Measurements from ENCODE around the gene CDK8.

The CDK8 gene

GRCh38 chr13:26401069-26401468 lies 147.1 kb downstream of the CDK8 start:
- Histone ChIP-seq H3K36me3 (ENCODE audit: control insufficient read depth, insufficient read depth, low read length) (no peaks in the 10 kb centered on the region), H2BK15ac (replicated peaks; ENCODE audit: low read depth) (no peak overlapping the region), H2BK5ac (ENCODE audit: low read length) (no peak overlapping the region), H3K79me2 (ENCODE audit: control insufficient read depth, insufficient read depth, low read length) (no peaks in the 10 kb centered on the region), H3K4me3 (ENCODE audit: low read length) (no peak overlapping the region), H3K27ac (ENCODE audit: low read depth, low read length) (no peak overlapping the region), H4K5ac (ENCODE audit: low read length) (no peak overlapping the region), H4K8ac (ENCODE audit: low read depth, low read length) (no peak overlapping the region), H3K23ac (ENCODE audit: low read length) (no peak overlapping the region), H2BK120ac (ENCODE audit: low read depth, low read length) (no peak overlapping the region), H3K56ac (ENCODE audit: low read length) (no peak overlapping the region), H3K4me1 (ENCODE audit: control insufficient read depth, low read depth, low read length) (no peaks in the 10 kb centered on the region), H3K4ac (ENCODE audit: low read depth, low read length) (no peak overlapping the region), H3K18ac (ENCODE audit: low read length) (no peak overlapping the region), H3K27me3 (ENCODE audit: insufficient read depth, low read length, poor library complexity) (no peaks in the 10 kb centered on the region), H3K4me2 (ENCODE audit: low read length) (no peak overlapping the region), H3K9ac (ENCODE audit: low read length) (no peak overlapping the region), H3K79me1 (ENCODE audit: low read length) (no peaks in the 10 kb centered on the region), H2AK5ac (ENCODE audit: low read length) (no peak overlapping the region)
- no CpG with 5 or more reads among the region's 6 CpGs for WGBS (ENCODE audit: extremely low coverage, insufficient coverage, low lambda C conversion rate)
- no peak for DNase-seq

- no peak overlapping the region for H3K4me2 ChIP-seq (ENCODE audit: low read length)
- no peak overlapping the region for H3K9ac ChIP-seq (ENCODE audit: low read length)
- H3K27ac ChIP-seq (ENCODE audit: low read depth, low read length) = no peak overlapping the region
- H3K23ac ChIP-seq (ENCODE audit: low read length) = no peak overlapping the region
- no CpG with 5 or more reads among the region's 3 CpGs for WGBS (ENCODE audit: extremely low coverage, insufficient coverage, low lambda C conversion rate)
- no peaks in the 10 kb centered on the region for H3K27me3 ChIP-seq (ENCODE audit: insufficient read depth, low read length, poor library complexity)
- H2BK5ac ChIP-seq (ENCODE audit: low read length) = no peak overlapping the region
- H3K4me1 ChIP-seq (ENCODE audit: control insufficient read depth, low read depth, low read length) = no peaks in the 10 kb centered on the region
- no peaks in the 10 kb centered on the region for H3K79me2 ChIP-seq (ENCODE audit: control insufficient read depth, insufficient read depth, low read length)
- no peak overlapping the region for H3K56ac ChIP-seq (ENCODE audit: low read length)
- H3K18ac ChIP-seq (ENCODE audit: low read length) = no peak overlapping the region
- no peak overlapping the region for H4K5ac ChIP-seq (ENCODE audit: low read length)
- H2AK5ac ChIP-seq (ENCODE audit: low read length) = no peak overlapping the region
- no peak overlapping the region for H3K4me3 ChIP-seq (ENCODE audit: low read length)
- no peaks in the 10 kb centered on the region for H3K79me1 ChIP-seq (ENCODE audit: low read length)
- no peak overlapping the region for H3K4ac ChIP-seq (ENCODE audit: low read depth, low read length)
- no peak overlapping the region for H2BK15ac ChIP-seq (replicated peaks; ENCODE audit: low read depth)
- DNase-seq = no peak
- no peak overlapping the region for H4K8ac ChIP-seq (ENCODE audit: low read depth, low read length)
- H2BK120ac ChIP-seq (ENCODE audit: low read depth, low read length) = no peak overlapping the region
- H3K36me3 ChIP-seq (ENCODE audit: control insufficient read depth, insufficient read depth, low read length) = no peaks in the 10 kb centered on the region
Measured at GRCh38 chr13:26401578-26402021, 147.7 kb downstream of the CDK8 start.

- Histone ChIP-seq H3K4me1 (ENCODE audit: control insufficient read depth, low read depth, low read length) (no peaks in the 10 kb centered on the region), H2BK5ac (ENCODE audit: low read length) (no peak overlapping the region), H3K23ac (ENCODE audit: low read length) (no peak overlapping the region), H2BK15ac (replicated peaks; ENCODE audit: low read depth) (no peak overlapping the region), H3K79me2 (ENCODE audit: control insufficient read depth, insufficient read depth, low read length) (no peaks in the 10 kb centered on the region), H3K9ac (ENCODE audit: low read length) (no peak overlapping the region), H2AK5ac (ENCODE audit: low read length) (no peak overlapping the region), H3K56ac (ENCODE audit: low read length) (no peak overlapping the region), H2BK120ac (ENCODE audit: low read depth, low read length) (no peak overlapping the region), H3K18ac (ENCODE audit: low read length) (no peak overlapping the region), H3K4me3 (ENCODE audit: low read length) (no peak overlapping the region), H3K4me2 (ENCODE audit: low read length) (no peak overlapping the region), H3K27me3 (ENCODE audit: insufficient read depth, low read length, poor library complexity) (no peaks in the 10 kb centered on the region), H4K8ac (ENCODE audit: low read depth, low read length) (no peak overlapping the region), H3K4ac (ENCODE audit: low read depth, low read length) (no peak overlapping the region), H3K79me1 (ENCODE audit: low read length) (no peaks in the 10 kb centered on the region), H4K5ac (ENCODE audit: low read length) (no peak overlapping the region), H3K27ac (ENCODE audit: low read depth, low read length) (no peak overlapping the region), H3K36me3 (ENCODE audit: control insufficient read depth, insufficient read depth, low read length) (no peaks in the 10 kb centered on the region)
- WGBS (ENCODE audit: extremely low coverage, insufficient coverage, low lambda C conversion rate) = no CpG with 5 or more reads among the region's 6 CpGs
- no peak for DNase-seq
Measured at GRCh38 chr13:26406791-26407190, 152.9 kb downstream of the CDK8 start.

GRCh38 chr13:26411206-26411605 lies 157.3 kb downstream of the CDK8 start:
- no peak overlapping the region for H2BK15ac ChIP-seq (replicated peaks; ENCODE audit: low read depth)
- H3K4ac ChIP-seq (ENCODE audit: low read depth, low read length) = no peak overlapping the region
- no peaks in the 10 kb centered on the region for H3K4me1 ChIP-seq (ENCODE audit: control insufficient read depth, low read depth, low read length)
- H3K23ac ChIP-seq (ENCODE audit: low read length) = no peak overlapping the region
- no peak overlapping the region for H2AK5ac ChIP-seq (ENCODE audit: low read length)
- no peak overlapping the region for H3K27ac ChIP-seq (ENCODE audit: low read depth, low read length)
- no peaks in the 10 kb centered on the region for H3K27me3 ChIP-seq (ENCODE audit: insufficient read depth, low read length, poor library complexity)
- no peaks in the 10 kb centered on the region for H3K79me2 ChIP-seq (ENCODE audit: control insufficient read depth, insufficient read depth, low read length)
- no peak overlapping the region for H3K56ac ChIP-seq (ENCODE audit: low read length)
- H3K79me1 ChIP-seq (ENCODE audit: low read length) = no peaks in the 10 kb centered on the region
- H3K36me3 ChIP-seq (ENCODE audit: control insufficient read depth, insufficient read depth, low read length) = no peaks in the 10 kb centered on the region
- H3K9ac ChIP-seq (ENCODE audit: low read length) = no peak overlapping the region
- H3K4me3 ChIP-seq (ENCODE audit: low read length) = no peak overlapping the region
- H3K18ac ChIP-seq (ENCODE audit: low read length) = no peak overlapping the region
- no peak overlapping the region for H2BK5ac ChIP-seq (ENCODE audit: low read length)
- no peak overlapping the region for H3K4me2 ChIP-seq (ENCODE audit: low read length)
- H4K5ac ChIP-seq (ENCODE audit: low read length) = no peak overlapping the region
- WGBS (ENCODE audit: extremely low coverage, insufficient coverage, low lambda C conversion rate) = no CpG with 5 or more reads among the region's 3 CpGs
- H4K8ac ChIP-seq (ENCODE audit: low read depth, low read length) = no peak overlapping the region
- H2BK120ac ChIP-seq (ENCODE audit: low read depth, low read length) = no peak overlapping the region
- DNase-seq = no peak

- Histone ChIP-seq H3K27ac (ENCODE audit: low read depth, low read length) (no peak overlapping the region), H3K4me2 (ENCODE audit: low read length) (no peak overlapping the region), H3K79me2 (ENCODE audit: control insufficient read depth, insufficient read depth, low read length) (no peaks in the 10 kb centered on the region), H3K27me3 (ENCODE audit: insufficient read depth, low read length, poor library complexity) (no peaks in the 10 kb centered on the region), H3K4ac (ENCODE audit: low read depth, low read length) (no peak overlapping the region), H3K9ac (ENCODE audit: low read length) (no peak overlapping the region), H2BK120ac (ENCODE audit: low read depth, low read length) (no peak overlapping the region), H4K5ac (ENCODE audit: low read length) (no peak overlapping the region), H2BK15ac (replicated peaks; ENCODE audit: low read depth) (no peak overlapping the region), H3K4me1 (ENCODE audit: control insufficient read depth, low read depth, low read length) (no peaks in the 10 kb centered on the region), H3K18ac (ENCODE audit: low read length) (no peak overlapping the region), H3K56ac (ENCODE audit: low read length) (no peak overlapping the region), H3K36me3 (ENCODE audit: control insufficient read depth, insufficient read depth, low read length) (no peaks in the 10 kb centered on the region), H2AK5ac (ENCODE audit: low read length) (no peak overlapping the region), H3K79me1 (ENCODE audit: low read length) (no peaks in the 10 kb centered on the region), H2BK5ac (ENCODE audit: low read length) (no peak overlapping the region), H4K8ac (ENCODE audit: low read depth, low read length) (no peak overlapping the region), H3K4me3 (ENCODE audit: low read length) (no peak overlapping the region), H3K23ac (ENCODE audit: low read length) (no peak overlapping the region)
- no peak for DNase-seq
- WGBS (ENCODE audit: extremely low coverage, insufficient coverage, low lambda C conversion rate) = no CpG with 5 or more reads among the region's 1 CpG
Measured at GRCh38 chr13:26412263-26412662, 158.3 kb downstream of the CDK8 start.

- Histone ChIP-seq H3K18ac (ENCODE audit: low read length) (no peak overlapping the region), H4K8ac (ENCODE audit: low read depth, low read length) (no peak overlapping the region), H3K27me3 (ENCODE audit: insufficient read depth, low read length, poor library complexity) (no peaks in the 10 kb centered on the region), H3K9ac (ENCODE audit: low read length) (no peak overlapping the region), H3K4me1 (ENCODE audit: control insufficient read depth, low read depth, low read length) (no peaks in the 10 kb centered on the region), H4K5ac (ENCODE audit: low read length) (no peak overlapping the region), H3K4me3 (ENCODE audit: low read length) (no peak overlapping the region), H3K4ac (ENCODE audit: low read depth, low read length) (no peak overlapping the region), H2BK15ac (replicated peaks; ENCODE audit: low read depth) (no peak overlapping the region), H2AK5ac (ENCODE audit: low read length) (no peak overlapping the region), H3K23ac (ENCODE audit: low read length) (no peak overlapping the region), H3K36me3 (ENCODE audit: control insufficient read depth, insufficient read depth, low read length) (no peaks in the 10 kb centered on the region), H2BK120ac (ENCODE audit: low read depth, low read length) (no peak overlapping the region), H3K27ac (ENCODE audit: low read depth, low read length) (no peak overlapping the region), H3K56ac (ENCODE audit: low read length) (no peak overlapping the region), H3K4me2 (ENCODE audit: low read length) (no peak overlapping the region), H2BK5ac (ENCODE audit: low read length) (no peak overlapping the region), H3K79me2 (ENCODE audit: control insufficient read depth, insufficient read depth, low read length) (no peaks in the 10 kb centered on the region), H3K79me1 (ENCODE audit: low read length) (no peaks in the 10 kb centered on the region)
- no peak for DNase-seq
- no CpG with 5 or more reads among the region's 5 CpGs for WGBS (ENCODE audit: extremely low coverage, insufficient coverage, low lambda C conversion rate)
Measured at GRCh38 chr13:26412936-26413716, 159.2 kb downstream of the CDK8 start.
